Measurements from ENCODE around the gene PARD6G.

DNA sequence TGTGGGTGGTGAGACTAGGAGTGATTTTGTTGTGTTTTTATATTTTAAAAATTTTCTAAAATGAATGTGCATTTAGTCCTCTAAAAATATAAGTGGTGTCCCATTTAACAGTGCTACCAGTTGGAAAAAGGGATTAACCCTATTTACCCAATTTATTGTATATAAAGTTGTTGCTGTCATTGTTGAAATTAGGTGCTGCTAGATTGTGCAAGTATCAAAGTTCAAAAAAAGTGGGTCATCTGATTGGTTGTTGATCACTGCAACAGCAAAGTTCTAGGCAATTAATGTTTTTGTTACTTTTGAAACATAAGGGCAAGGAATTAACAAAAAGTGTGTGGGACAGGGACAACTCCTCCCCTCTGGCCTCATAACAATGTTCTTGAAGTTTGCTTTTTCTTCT is 97.6 kb downstream of the PARD6G start:
- no peak for TF ChIP-seq ELF4 (IDR thresholded peaks at IDR 0.05)
- TF ChIP-seq ARNT (IDR thresholded peaks at IDR 0.05) = no peak
- TF ChIP-seq FOXA1 (IDR thresholded peaks at IDR 0.05) = no peak
- no peak for TF ChIP-seq SP1 (IDR thresholded peaks at IDR 0.05)
- no peak for TF ChIP-seq NFRKB (IDR thresholded peaks at IDR 0.05)

Measured in HEK293T (cell line).